IMR-90 (cell line): Measurements from ENCODE around the gene GINS1.

ENCODE experiments used
- CEBPB ChIP-seq: IDR thresholded peaks from 2 replicates; pipeline ENCODE4 v1.6.1; 2012; ENCODE audit warnings: low read depth, low read length, improper control_type of control experiment
- CTCF ChIP-seq: conservative IDR thresholded peaks from 2 replicates; pipeline ENCODE4 v1.5.1; 2012; ENCODE audit warnings: mild to moderate bottlenecking, low read depth, low read length, improper control_type of control experiment
- MAFK ChIP-seq: IDR thresholded peaks from 2 replicates; pipeline ENCODE4 v1.6.1; 2012; ENCODE audit warnings: low read depth, low read length, improper control_type of control experiment
- MAZ ChIP-seq: IDR thresholded peaks from 2 replicates; pipeline ENCODE4 v1.6.1; 2012; ENCODE audit warnings: low read depth, mild to moderate bottlenecking, low read length, improper control_type of control experiment, moderate library complexity, borderline replicate concordance
- MXI1 ChIP-seq: IDR thresholded peaks from 2 replicates; pipeline ENCODE4 v1.6.1; 2012; ENCODE audit warnings: low read depth, mild to moderate bottlenecking, low read length, moderate library complexity, borderline replicate concordance
- POLR2A ChIP-seq: IDR thresholded peaks from 2 replicates; pipeline ENCODE4 v1.6.1; 2012; ENCODE audit warnings: mild to moderate bottlenecking, low read depth, low read length
- RAD21 ChIP-seq: IDR thresholded peaks from 2 replicates; pipeline ENCODE4 v1.6.1; 2012; ENCODE audit warnings: low read length, improper control_type of control experiment
- RCOR1 ChIP-seq: IDR thresholded peaks from 2 replicates; pipeline ENCODE4 v1.6.1; 2012; ENCODE audit warnings: mild to moderate bottlenecking, low read length, improper control_type of control experiment; ENCODE audit not compliant: insufficient replicate concordance

DNA sequence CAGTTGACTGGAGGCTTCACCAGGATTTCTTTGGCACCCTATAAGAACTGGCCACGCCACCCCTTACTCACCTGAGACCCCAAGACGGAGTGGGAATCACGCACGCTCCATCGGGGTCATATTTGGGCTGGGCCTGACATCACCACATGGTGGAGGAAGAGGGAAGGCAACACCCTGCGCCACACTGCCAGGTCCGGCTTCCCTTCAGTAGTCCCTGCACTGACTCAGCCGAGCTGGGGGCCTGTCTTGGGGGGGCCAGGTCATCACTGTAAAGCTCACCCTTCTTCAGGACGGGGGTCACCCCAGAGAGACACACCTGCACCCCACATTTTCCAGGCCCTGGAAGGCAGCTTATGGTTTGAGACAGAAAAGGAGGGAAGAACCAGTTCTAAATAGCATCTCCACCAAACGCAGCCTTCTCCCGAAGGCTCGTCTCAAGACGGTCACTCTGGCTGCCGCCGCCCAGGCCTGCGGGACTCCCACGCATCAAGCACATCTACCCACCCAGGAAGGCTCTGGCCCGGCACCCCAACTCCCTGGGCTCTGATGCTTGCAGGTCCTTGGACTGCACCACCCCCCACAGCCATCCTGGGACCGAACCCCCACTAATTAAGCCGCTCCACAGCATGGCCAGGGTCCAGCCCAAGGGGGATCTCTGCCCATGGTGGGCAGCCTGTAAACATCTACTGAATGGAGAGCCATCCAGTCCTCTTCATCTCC lies 51.8 kb downstream of the GINS1 start:
- TF ChIP-seq CTCF = no peak
- no peak for TF ChIP-seq CEBPB
- no peak for TF ChIP-seq RAD21
- TF ChIP-seq MAFK = no peak
- TF ChIP-seq POLR2A = no peak
- no peak for TF ChIP-seq MAZ
- no peak for TF ChIP-seq MXI1
- no peak for TF ChIP-seq RCOR1
